H9 (cell line): ENCODE measurements around the gene HMBS. TPM values are rescaled to one million over a fixed set of nuclear protein-coding genes. Genes with fewer than 3 reads are reported as not detected.
A peak's percentile ranks its signal among the peaks of the same experiment; 100 is the strongest.

ENCODE experiments used
- DNase-seq: peaks from one replicate; pipeline ENCODE4 v3.0.0-alpha.2; 2017
- H2AFZ ChIP-seq: one replicate; pipeline ENCODE4 v1.6.1; 2013; ENCODE audit warnings: mild to moderate bottlenecking, low read length, control low read depth, moderate library complexity
- H2AK5ac ChIP-seq: 2 replicates; pipeline ENCODE4 v1.6.1; 2013; ENCODE audit warnings: low read length, control low read depth, mixed read lengths; ENCODE audit not compliant: insufficient read length
- H2BK120ac ChIP-seq: one replicate; pipeline ENCODE4 v1.6.1; 2013; ENCODE audit warnings: low read depth, mild to moderate bottlenecking, low read length, control low read depth, inconsistent platforms; ENCODE audit not compliant: poor library complexity, severe bottlenecking
- H2BK12ac ChIP-seq: 2 replicates; pipeline ENCODE4 v1.6.1; 2013; ENCODE audit warnings: low read length, control low read depth, mixed read lengths, low read depth; ENCODE audit not compliant: insufficient read length
- H2BK15ac ChIP-seq: 2 replicates; pipeline ENCODE4 v1.6.1; 2013; ENCODE audit warnings: low read depth, low read length, control low read depth
- H2BK20ac ChIP-seq: one replicate; pipeline ENCODE4 v1.6.1; 2013; ENCODE audit warnings: low read depth, mild to moderate bottlenecking, low read length, control low read depth, inconsistent platforms; ENCODE audit not compliant: poor library complexity, severe bottlenecking
- H2BK5ac ChIP-seq: 2 replicates; pipeline ENCODE4 v1.6.1; 2013; ENCODE audit warnings: low read length, control low read depth, mixed read lengths; ENCODE audit not compliant: insufficient read length
- H3K14ac ChIP-seq: 2 replicates; pipeline ENCODE4 v1.6.1; 2013; ENCODE audit warnings: low read length, control low read depth; ENCODE audit not compliant: insufficient read depth
- H3K18ac ChIP-seq: 2 replicates; pipeline ENCODE4 v1.6.1; 2013; ENCODE audit warnings: low read depth, mild to moderate bottlenecking, mixed read lengths, low read length, control low read depth; ENCODE audit not compliant: insufficient read length
- H3K23ac ChIP-seq: 2 replicates; pipeline ENCODE4 v1.6.1; 2013; ENCODE audit warnings: low read length, control low read depth, mixed read lengths, low read depth; ENCODE audit not compliant: insufficient read length
- H3K23me2 ChIP-seq: 2 replicates; pipeline ENCODE4 v1.6.1; 2013; ENCODE audit warnings: low read depth, mild to moderate bottlenecking, mixed read lengths, low read length, control low read depth; ENCODE audit not compliant: insufficient read length, poor library complexity, severe bottlenecking
- H3K27ac ChIP-seq: 2 replicates; pipeline ENCODE4 v1.5.1; 2013; ENCODE audit warnings: low read length, control low read depth, mixed read lengths, low read depth; ENCODE audit not compliant: insufficient read length
- H3K27me3 ChIP-seq: 2 replicates; pipeline ENCODE4 v1.6.1; 2013; ENCODE audit warnings: low read length, control low read depth, inconsistent platforms; ENCODE audit not compliant: insufficient read depth
- H3K4ac ChIP-seq: 2 replicates; pipeline ENCODE4 v1.6.1; 2013; ENCODE audit warnings: low read depth, mild to moderate bottlenecking, control low read depth, inconsistent platforms, low read length, moderate library complexity
- H3K4me1 ChIP-seq: 2 replicates; pipeline ENCODE4 v1.6.1; 2013; ENCODE audit warnings: low read length, control low read depth, inconsistent platforms; ENCODE audit not compliant: insufficient read depth
- H3K4me2 ChIP-seq: 2 replicates; pipeline ENCODE4 v1.6.1; 2013; ENCODE audit warnings: low read length, control low read depth, mixed read lengths; ENCODE audit not compliant: insufficient read length, insufficient read depth
- H3K56ac ChIP-seq: 2 replicates; pipeline ENCODE4 v1.6.1; 2013; ENCODE audit warnings: low read depth, mild to moderate bottlenecking, mixed read lengths, low read length, control low read depth; ENCODE audit not compliant: insufficient read length
- H3K79me1 ChIP-seq: 2 replicates; pipeline ENCODE4 v1.6.1; 2013; ENCODE audit warnings: low read depth, mild to moderate bottlenecking, moderate library complexity, low read length, control low read depth, inconsistent platforms; ENCODE audit not compliant: insufficient read depth, poor library complexity, severe bottlenecking
- H3K79me2 ChIP-seq: 2 replicates; pipeline ENCODE4 v1.6.1; 2013; ENCODE audit warnings: low read length, control low read depth, inconsistent platforms; ENCODE audit not compliant: insufficient read depth
- H3K9ac ChIP-seq: 2 replicates; pipeline ENCODE4 v1.6.1; 2013; ENCODE audit warnings: low read length, control low read depth, mixed read lengths; ENCODE audit not compliant: insufficient read length; ENCODE audit errors: extremely low read depth
- H3K9me3 ChIP-seq: one replicate; pipeline ENCODE4 v1.6.1; 2013; ENCODE audit warnings: low read depth, low read length, inconsistent platforms; ENCODE audit not compliant: control insufficient read depth
- H3T11ph ChIP-seq: one replicate; pipeline ENCODE4 v1.6.1; 2013; ENCODE audit warnings: mild to moderate bottlenecking, low read length, control low read depth, inconsistent platforms
- H4K20me1 ChIP-seq: one replicate; pipeline ENCODE4 v1.6.1; 2013; ENCODE audit not compliant: control insufficient read depth, insufficient read length, insufficient read depth
- H4K5ac ChIP-seq: 2 replicates; pipeline ENCODE4 v1.6.1; 2013; ENCODE audit warnings: low read depth, mild to moderate bottlenecking, mixed read lengths, low read length, control low read depth; ENCODE audit not compliant: insufficient read length
- H4K8ac ChIP-seq: replicated peaks from 2 replicates; pipeline ENCODE4 v1.6.1; 2013; ENCODE audit warnings: low read length, control low read depth, mixed read lengths, low read depth; ENCODE audit not compliant: insufficient read length
- H4K91ac ChIP-seq: 2 replicates; pipeline ENCODE4 v1.6.1; 2013; ENCODE audit warnings: low read depth, mild to moderate bottlenecking, moderate library complexity, mixed read lengths, low read length, control low read depth; ENCODE audit not compliant: insufficient read length
- H3K27ac Mint-ChIP-seq, 3 experiments: 2 replicates in 2 of 3; 3 replicates in 1 of 3; pipeline ENCODE4 v1.8.0; 2020 to 2021; ENCODE audit warnings: mixed read lengths in 3 of 3, mild to moderate bottlenecking in 1 of 3, moderate library complexity in 1 of 3
- H3K27me3 Mint-ChIP-seq: 2 replicates; pipeline ENCODE4 v1.8.0; 2021; ENCODE audit warnings: low read depth, mild to moderate bottlenecking, moderate library complexity, mixed read lengths
- H3K36me3 Mint-ChIP-seq, 3 experiments: 2 replicates in 2 of 3; 3 replicates in 1 of 3; pipeline ENCODE4 v1.8.0; 2020 to 2021; ENCODE audit warnings: low read depth in 3 of 3, mixed read lengths in 3 of 3; ENCODE audit not compliant: insufficient read depth in 1 of 3
- H3K4me1 Mint-ChIP-seq, 2 experiments: 2 replicates each; pipeline ENCODE4 v1.8.0; 2020; ENCODE audit warnings: mixed read lengths in 2 of 2
- H3K4me3 Mint-ChIP-seq, 2 experiments: 2 replicates in 1 of 2; 3 replicates in 1 of 2; pipeline ENCODE4 v1.8.0; 2020 to 2021; ENCODE audit warnings: mild to moderate bottlenecking in 2 of 2, mixed read lengths in 2 of 2, moderate library complexity in 1 of 2
- H3K9me3 Mint-ChIP-seq, 2 experiments: 2 replicates in 1 of 2; 3 replicates in 1 of 2; pipeline ENCODE4 v1.8.0; 2020; ENCODE audit warnings: mild to moderate bottlenecking in 2 of 2, mixed read lengths in 2 of 2, moderate library complexity in 1 of 2
- CTCF ChIP-seq: fragments of 200-600 bp; sonication (generic); conservative IDR thresholded peaks from 3 replicates; pipeline ENCODE4 v1.8.0; 2021; ENCODE audit warnings: antibody characterized with exemption, mild to moderate bottlenecking
- WGBS: extraction: QIAGEN DNeasy Blood & Tissue Kit; methylation state at CpG from one replicate; pipeline ENCODE4 v1.1.7; 2013; ENCODE audit warnings: missing lambda C conversion rate, low lambda C conversion rate, mixed read lengths; ENCODE audit not compliant: insufficient read length; ENCODE audit errors: extremely low coverage; 5-methylcytosine and 5-hydroxymethylcytosine counted together
- total RNA-seq: library from RNA; stranded (reverse); gene quantifications from 2 replicates; pipeline ENCODE4 v1.2.1, GENCODE V29; 2021

HMBS gene
- total RNA-seq, 1 experiment from 2014 or later, result 57.7 TPM

- Histone ChIP-seq H3K27ac (no peak overlapping the region), H3K9ac (peak overlapping the region; percentile 79), H4K5ac (no peak overlapping the region), H3K56ac (no peak overlapping the region), H3K79me1 (no peaks in the 10 kb centered on the region), H3K23ac (no peak overlapping the region), H3K14ac (no peak overlapping the region), H3K9me3 (no peaks in the 10 kb centered on the region), H3K18ac (no peak overlapping the region), H2BK12ac (no peak overlapping the region), H4K91ac (no peak overlapping the region), H2BK20ac (no peak overlapping the region), H2AK5ac (no peak overlapping the region), H3K79me2 (no peaks in the 10 kb centered on the region; the same call in 1 of the 2 replicates), H4K20me1 (no peaks in the 10 kb centered on the region), H2BK15ac (no peak overlapping the region), H3K4ac (no peak overlapping the region), H2AFZ (no peak overlapping the region), H3T11ph (no peak overlapping the region), H4K8ac (no peak overlapping the region), H3K23me2 (peaks cover 4% of the 10 kb centered on the region), H3K27me3 (no peaks in the 10 kb centered on the region), H2BK5ac (no peak overlapping the region), H2BK120ac (no peak overlapping the region), H3K4me2 (peak overlapping the region; percentile 75), H3K4me1 (no peaks in the 10 kb centered on the region)
- Mint-ChIP-seq H3K9me3 (no peaks in the 10 kb centered on the region), H3K4me1 (peaks cover 7 to 13% of the 10 kb centered on the region in 2 experiments; a peak in 3 of 4 replicates), H3K36me3 (peaks cover 10 to 29% (median 26%) of the 10 kb centered on the region in 3 experiments; a peak in 6 of 7 replicates), H3K27ac (peak overlapping the region; percentile 96 to 99 (median 98); a peak in 6 of 7 replicates), H3K4me3 (peak overlapping the region; percentile 98), H3K27me3 (no peaks in the 10 kb centered on the region)
- no peak for DNase-seq
- no peak for TF ChIP-seq CTCF
- WGBS, result no CpG with 5 or more reads among the region's 13 CpGs
Observed at GRCh38 chr11:119085437-119085847, 761 bp downstream of the HMBS start.
